HEK293 (cell line): ENCODE measurements around the gene OTOS.

Source experiments
- CTCF ChIA-PET: fragments of 350-600 bp; formaldehyde crosslinking; extraction: SDS; loops from one replicate; lab custom pipeline; 2021; ENCODE audit warnings: antibody characterized with exemption; lab: Yijun Ruan, JAX
- POLR2A ChIA-PET: fragments of 300-600 bp; formaldehyde crosslinking; extraction: SDS; loops from one replicate; lab custom pipeline; 2020; ENCODE audit warnings: antibody characterized with exemption, inconsistent platforms; lab: Yijun Ruan, JAX
- H3K27ac ChIP-seq: fragments of 200-500 bp; sonication (Bioruptor generic); 2 replicates; pipeline ENCODE4 v1.5.1; 2014; ENCODE audit warnings: low read depth, low read length, control low read depth, inconsistent platforms; ENCODE audit errors: extremely low read depth
- H3K36me3 ChIP-seq, 2 experiments: fragments of 200-500 bp in 1 of 2; sonication (Bioruptor generic) in 1 of 2; 1 replicate in 1 of 2; 2 replicates in 1 of 2; pipeline ENCODE4 v1.5.1; 2014 to 2017; ENCODE audit warnings: inconsistent platforms in 2 of 2, low read length in 2 of 2; ENCODE audit not compliant: control insufficient read depth in 2 of 2, insufficient read depth in 1 of 2
- H3K4me1 ChIP-seq: fragments of 200-500 bp; sonication (Bioruptor generic); 2 replicates; pipeline ENCODE4 v1.5.1; 2014; ENCODE audit warnings: mild to moderate bottlenecking, low read length, inconsistent platforms; ENCODE audit not compliant: control insufficient read depth, insufficient read depth
- H3K4me3 ChIP-seq: 2 replicates; pipeline ENCODE4 v1.5.1; 2011; ENCODE audit warnings: low read depth, mild to moderate bottlenecking, control low read depth, low read length, moderate library complexity
- H3K9me3 ChIP-seq: fragments of 200-500 bp; sonication (Bioruptor generic); 2 replicates; pipeline ENCODE4 v1.5.1; 2014; ENCODE audit warnings: low read depth, low read length, inconsistent platforms; ENCODE audit not compliant: control insufficient read depth, insufficient read depth
- EGR2 ChIP-seq: fragments of 450-650 bp; formaldehyde crosslinking; IDR thresholded peaks from 2 replicates; pipeline ENCODE4 v1.5.1; 2016; ENCODE audit warnings: low read depth, missing biosample characterization, missing genetic modification characterization
- IKZF3 ChIP-seq: fragments of 450-650 bp; IDR thresholded peaks from 2 replicates; pipeline ENCODE4 v1.5.0; 2018; ENCODE audit warnings: missing biosample characterization, mild to moderate bottlenecking, missing genetic modification characterization, moderate library complexity
- MEIS1 ChIP-seq: sonication (generic); formaldehyde crosslinking; IDR thresholded peaks from 2 replicates; pipeline ENCODE4 v1.8.1; 2022; ENCODE audit warnings: missing genetic modification reagents, mild to moderate bottlenecking, borderline replicate concordance
- OVOL3 ChIP-seq: fragments of 450-650 bp; formaldehyde crosslinking; IDR thresholded peaks from 2 replicates; pipeline ENCODE4 v1.5.1; 2016; ENCODE audit warnings: missing biosample characterization, missing genetic modification characterization
- TRIM28 ChIP-seq: IDR thresholded peaks from 2 replicates; pipeline ENCODE4 v1.6.1; 2011; ENCODE audit warnings: low read length, control low read depth, borderline replicate concordance
- WT1 ChIP-seq: fragments of 450-650 bp; formaldehyde crosslinking; IDR thresholded peaks from 2 replicates; pipeline ENCODE4 v1.5.1; 2016; ENCODE audit warnings: missing biosample characterization, missing genetic modification characterization
- YY1 ChIP-seq: fragments of 450-650 bp; formaldehyde crosslinking; IDR thresholded peaks from 2 replicates; pipeline ENCODE4 v1.5.1; 2018; ENCODE audit warnings: missing biosample characterization, missing genetic modification characterization
- ZBTB1 ChIP-seq: fragments of 450-650 bp; formaldehyde crosslinking; IDR thresholded peaks from 2 replicates; pipeline ENCODE4 v1.5.1; 2016; ENCODE audit warnings: missing biosample characterization, missing genetic modification characterization
- ZFP41 ChIP-seq: fragments of 450-650 bp; formaldehyde crosslinking; IDR thresholded peaks from 2 replicates; pipeline ENCODE4 v1.5.1; 2016; ENCODE audit warnings: missing biosample characterization, missing genetic modification characterization, borderline replicate concordance
- ZIC2 ChIP-seq: fragments of 450-650 bp; formaldehyde crosslinking; IDR thresholded peaks from 2 replicates; pipeline ENCODE4 v1.5.1; 2016; ENCODE audit warnings: missing biosample characterization, missing genetic modification characterization
- ZNF10 ChIP-seq: fragments of 450-650 bp; formaldehyde crosslinking; IDR thresholded peaks from 2 replicates; pipeline ENCODE4 v1.5.1; 2017; ENCODE audit warnings: missing biosample characterization, missing genetic modification characterization
- ZNF2 ChIP-seq: fragments of 450-650 bp; formaldehyde crosslinking; IDR thresholded peaks from 2 replicates; pipeline ENCODE4 v1.5.1; 2016; ENCODE audit warnings: missing biosample characterization, missing genetic modification characterization
- ZNF202 ChIP-seq: fragments of 450-650 bp; formaldehyde crosslinking; IDR thresholded peaks from 2 replicates; pipeline ENCODE4 v1.5.1; 2016; ENCODE audit warnings: missing biosample characterization, missing genetic modification characterization, borderline replicate concordance
- ZNF391 ChIP-seq: fragments of 450-650 bp; formaldehyde crosslinking; IDR thresholded peaks from 2 replicates; pipeline ENCODE4 v1.5.1; 2016; ENCODE audit warnings: low read depth, missing biosample characterization, missing genetic modification characterization, borderline replicate concordance
- ZNF501 ChIP-seq: fragments of 450-650 bp; formaldehyde crosslinking; IDR thresholded peaks from 2 replicates; pipeline ENCODE4 v1.5.1; 2016; ENCODE audit warnings: missing biosample characterization, missing genetic modification characterization
- ZNF529 ChIP-seq: fragments of 450-650 bp; formaldehyde crosslinking; IDR thresholded peaks from 2 replicates; pipeline ENCODE4 v1.5.1; 2017; ENCODE audit warnings: missing genetic modification characterization, missing biosample characterization; ENCODE audit not compliant: insufficient replicate concordance
- ZNF596 ChIP-seq: fragments of 450-650 bp; IDR thresholded peaks from 2 replicates; pipeline ENCODE4 v1.5.0; 2018; ENCODE audit warnings: missing biosample characterization, mild to moderate bottlenecking, missing genetic modification characterization, moderate library complexity
- TF ChIP-seq, protein P1 (sequence below): fragments of 450-650 bp; formaldehyde crosslinking; IDR thresholded peaks from 2 replicates; pipeline ENCODE4 v1.5.1; 2016; ENCODE audit warnings: missing biosample characterization, missing genetic modification characterization
- TF ChIP-seq, protein P2 (sequence below): fragments of 450-650 bp; formaldehyde crosslinking; IDR thresholded peaks from 2 replicates; pipeline ENCODE4 v1.5.1; 2016; ENCODE audit warnings: missing biosample characterization, missing genetic modification characterization
- TF ChIP-seq, protein P3 (sequence below): fragments of 450-650 bp; formaldehyde crosslinking; IDR thresholded peaks from 2 replicates; pipeline ENCODE4 v1.5.1; 2016; ENCODE audit warnings: missing biosample characterization, missing genetic modification characterization, borderline replicate concordance

The OTOS gene

DNA sequence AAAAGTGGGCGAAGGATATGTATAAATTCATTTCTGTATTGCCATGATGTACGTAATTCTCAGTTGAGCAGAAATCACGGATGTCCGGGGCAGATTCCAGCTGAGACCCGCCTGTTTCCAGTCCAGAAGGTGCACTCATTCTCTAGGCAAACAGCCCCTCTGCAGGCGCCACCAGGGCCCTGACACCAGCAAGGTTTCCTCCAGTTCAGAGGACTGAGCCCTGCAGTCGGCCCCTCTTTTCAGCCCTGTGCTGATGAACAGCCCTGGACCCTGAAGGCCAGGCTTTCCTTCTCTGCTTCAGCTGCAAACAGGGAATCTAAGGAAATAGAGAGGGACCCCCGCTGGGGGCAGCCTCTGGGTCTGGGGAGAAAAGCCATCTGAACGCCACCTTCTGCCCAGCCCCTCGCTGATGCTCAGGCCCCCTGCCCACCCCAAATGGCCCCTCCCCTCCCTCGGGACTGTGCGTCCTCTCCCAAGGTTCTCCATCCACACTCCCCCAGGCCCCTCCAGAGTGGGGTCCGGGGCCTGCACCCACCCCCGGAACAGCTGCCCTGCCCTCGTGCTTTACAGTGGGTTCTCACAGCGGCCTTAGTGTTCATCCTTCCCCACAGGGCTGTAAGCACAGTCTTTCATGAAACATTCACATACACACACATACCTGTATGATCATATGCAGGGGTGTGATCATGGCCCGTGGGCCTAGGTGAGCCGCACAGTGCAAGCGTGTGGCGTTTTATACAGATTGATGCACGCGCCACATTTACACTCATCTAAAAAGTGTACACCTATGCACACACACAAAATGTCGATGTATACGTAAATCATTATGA lies 16.4 kb downstream of the OTOS start:
- CTCF ChIA-PET: no interaction called here
- TF ChIP-seq WT1 (no peak), TRIM28 (no peak), MEIS1 (CRISPR knock-in tag) (no peak), YY1 (tag by site-specific recombination) (no peak), ZFP41 (tag by site-specific recombination) (no peak), ZIC2 (tag by site-specific recombination) (no peak), ZNF202 (tag by site-specific recombination) (no peak), ZNF501 (no peak), ZBTB1 (tag by site-specific recombination) (no peak), OVOL3 (tag by site-specific recombination) (no peak), ZNF10 (tag by site-specific recombination) (no peak), IKZF3 (tag by site-specific recombination) (no peak), EGR2 (tag by site-specific recombination) (no peak), ZNF2 (tag by site-specific recombination) (no peak), ZNF529 (tag by site-specific recombination) (no peak), ZNF596 (tag by site-specific recombination) (no peak), ZNF391 (tag by site-specific recombination) (no peak)
- TF ChIP-seq, protein P1, sequence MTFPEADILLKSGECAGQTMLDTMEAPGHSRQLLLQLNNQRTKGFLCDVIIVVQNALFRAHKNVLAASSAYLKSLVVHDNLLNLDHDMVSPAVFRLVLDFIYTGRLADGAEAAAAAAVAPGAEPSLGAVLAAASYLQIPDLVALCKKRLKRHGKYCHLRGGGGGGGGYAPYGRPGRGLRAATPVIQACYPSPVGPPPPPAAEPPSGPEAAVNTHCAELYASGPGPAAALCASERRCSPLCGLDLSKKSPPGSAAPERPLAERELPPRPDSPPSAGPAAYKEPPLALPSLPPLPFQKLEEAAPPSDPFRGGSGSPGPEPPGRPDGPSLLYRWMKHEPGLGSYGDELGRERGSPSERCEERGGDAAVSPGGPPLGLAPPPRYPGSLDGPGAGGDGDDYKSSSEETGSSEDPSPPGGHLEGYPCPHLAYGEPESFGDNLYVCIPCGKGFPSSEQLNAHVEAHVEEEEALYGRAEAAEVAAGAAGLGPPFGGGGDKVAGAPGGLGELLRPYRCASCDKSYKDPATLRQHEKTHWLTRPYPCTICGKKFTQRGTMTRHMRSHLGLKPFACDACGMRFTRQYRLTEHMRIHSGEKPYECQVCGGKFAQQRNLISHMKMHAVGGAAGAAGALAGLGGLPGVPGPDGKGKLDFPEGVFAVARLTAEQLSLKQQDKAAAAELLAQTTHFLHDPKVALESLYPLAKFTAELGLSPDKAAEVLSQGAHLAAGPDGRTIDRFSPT: no peak
- TF ChIP-seq, protein P2, sequence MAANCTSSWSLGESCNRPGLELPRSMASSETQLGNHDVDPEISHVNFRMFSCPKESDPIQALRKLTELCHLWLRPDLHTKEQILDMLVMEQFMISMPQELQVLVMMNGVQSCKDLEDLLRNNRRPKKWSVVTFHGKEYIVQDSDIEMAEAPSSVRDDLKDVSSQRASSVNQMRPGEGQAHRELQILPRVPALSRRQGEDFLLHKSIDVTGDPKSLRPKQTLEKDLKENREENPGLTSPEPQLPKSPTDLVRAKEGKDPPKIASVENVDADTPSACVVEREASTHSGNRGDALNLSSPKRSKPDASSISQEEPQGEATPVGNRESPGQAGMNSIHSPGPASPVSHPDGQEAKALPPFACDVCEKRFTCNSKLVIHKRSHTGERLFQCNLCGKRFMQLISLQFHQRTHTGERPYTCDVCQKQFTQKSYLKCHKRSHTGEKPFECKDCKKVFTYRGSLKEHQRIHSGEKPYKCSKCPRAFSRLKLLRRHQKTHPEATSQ (tag by site-specific recombination): no peak
- TF ChIP-seq, protein P3, sequence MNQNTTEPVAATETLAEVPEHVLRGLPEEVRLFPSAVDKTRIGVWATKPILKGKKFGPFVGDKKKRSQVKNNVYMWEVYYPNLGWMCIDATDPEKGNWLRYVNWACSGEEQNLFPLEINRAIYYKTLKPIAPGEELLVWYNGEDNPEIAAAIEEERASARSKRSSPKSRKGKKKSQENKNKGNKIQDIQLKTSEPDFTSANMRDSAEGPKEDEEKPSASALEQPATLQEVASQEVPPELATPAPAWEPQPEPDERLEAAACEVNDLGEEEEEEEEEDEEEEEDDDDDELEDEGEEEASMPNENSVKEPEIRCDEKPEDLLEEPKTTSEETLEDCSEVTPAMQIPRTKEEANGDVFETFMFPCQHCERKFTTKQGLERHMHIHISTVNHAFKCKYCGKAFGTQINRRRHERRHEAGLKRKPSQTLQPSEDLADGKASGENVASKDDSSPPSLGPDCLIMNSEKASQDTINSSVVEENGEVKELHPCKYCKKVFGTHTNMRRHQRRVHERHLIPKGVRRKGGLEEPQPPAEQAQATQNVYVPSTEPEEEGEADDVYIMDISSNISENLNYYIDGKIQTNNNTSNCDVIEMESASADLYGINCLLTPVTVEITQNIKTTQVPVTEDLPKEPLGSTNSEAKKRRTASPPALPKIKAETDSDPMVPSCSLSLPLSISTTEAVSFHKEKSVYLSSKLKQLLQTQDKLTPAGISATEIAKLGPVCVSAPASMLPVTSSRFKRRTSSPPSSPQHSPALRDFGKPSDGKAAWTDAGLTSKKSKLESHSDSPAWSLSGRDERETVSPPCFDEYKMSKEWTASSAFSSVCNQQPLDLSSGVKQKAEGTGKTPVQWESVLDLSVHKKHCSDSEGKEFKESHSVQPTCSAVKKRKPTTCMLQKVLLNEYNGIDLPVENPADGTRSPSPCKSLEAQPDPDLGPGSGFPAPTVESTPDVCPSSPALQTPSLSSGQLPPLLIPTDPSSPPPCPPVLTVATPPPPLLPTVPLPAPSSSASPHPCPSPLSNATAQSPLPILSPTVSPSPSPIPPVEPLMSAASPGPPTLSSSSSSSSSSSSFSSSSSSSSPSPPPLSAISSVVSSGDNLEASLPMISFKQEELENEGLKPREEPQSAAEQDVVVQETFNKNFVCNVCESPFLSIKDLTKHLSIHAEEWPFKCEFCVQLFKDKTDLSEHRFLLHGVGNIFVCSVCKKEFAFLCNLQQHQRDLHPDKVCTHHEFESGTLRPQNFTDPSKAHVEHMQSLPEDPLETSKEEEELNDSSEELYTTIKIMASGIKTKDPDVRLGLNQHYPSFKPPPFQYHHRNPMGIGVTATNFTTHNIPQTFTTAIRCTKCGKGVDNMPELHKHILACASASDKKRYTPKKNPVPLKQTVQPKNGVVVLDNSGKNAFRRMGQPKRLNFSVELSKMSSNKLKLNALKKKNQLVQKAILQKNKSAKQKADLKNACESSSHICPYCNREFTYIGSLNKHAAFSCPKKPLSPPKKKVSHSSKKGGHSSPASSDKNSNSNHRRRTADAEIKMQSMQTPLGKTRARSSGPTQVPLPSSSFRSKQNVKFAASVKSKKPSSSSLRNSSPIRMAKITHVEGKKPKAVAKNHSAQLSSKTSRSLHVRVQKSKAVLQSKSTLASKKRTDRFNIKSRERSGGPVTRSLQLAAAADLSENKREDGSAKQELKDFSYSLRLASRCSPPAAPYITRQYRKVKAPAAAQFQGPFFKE (tag by site-specific recombination): no peak
- Histone ChIP-seq H3K4me3 (no peak overlapping the region), H3K27ac (no peak overlapping the region), H3K36me3 (peaks cover 0 to 33% of the 10 kb centered on the region in 2 experiments; a peak in 1 of 3 replicates), H3K4me1 (no peaks in the 10 kb centered on the region), H3K9me3 (no peaks in the 10 kb centered on the region)
- POLR2A ChIA-PET: no interaction called here
